Stomach (tissue), 4 donors: ENCODE measurements around the gene TC2N.

Experiments used
- EP300 ChIP-seq: sonication (generic); formaldehyde crosslinking; IDR thresholded peaks from one replicate; pipeline ENCODE4 v1.6.1; 2017; ENCODE audit warnings: antibody characterized with exemption
- POLR2A ChIP-seq, 4 donors: fragments of 450-650 bp; IDR thresholded peaks; one replicate each; pipeline ENCODE4 v1.6.1; 2016; ENCODE audit warnings: antibody characterized with exemption in 4 of 4, control low read depth in 2 of 4, mild to moderate bottlenecking in 1 of 4, moderate library complexity in 1 of 4
- POLR2AphosphoS5 ChIP-seq, 3 donors: sonication (generic); formaldehyde crosslinking; IDR thresholded peaks; one replicate each; pipeline ENCODE4 v1.6.1; 2016; ENCODE audit warnings: antibody characterized with exemption in 3 of 3
- TF ChIP-seq, protein P1 (sequence below), 7 experiments: fragments of 450-650 bp in 4 of 7; fragments of 200-600 bp in 3 of 7; sonication (generic) in 3 of 7; IDR thresholded peaks; one replicate each; pipeline ENCODE4 v1.5.1; 2016 to 2019; ENCODE audit warnings: antibody characterized with exemption in 7 of 7, control low read depth in 2 of 7, mild to moderate bottlenecking in 1 of 7

DNA sequence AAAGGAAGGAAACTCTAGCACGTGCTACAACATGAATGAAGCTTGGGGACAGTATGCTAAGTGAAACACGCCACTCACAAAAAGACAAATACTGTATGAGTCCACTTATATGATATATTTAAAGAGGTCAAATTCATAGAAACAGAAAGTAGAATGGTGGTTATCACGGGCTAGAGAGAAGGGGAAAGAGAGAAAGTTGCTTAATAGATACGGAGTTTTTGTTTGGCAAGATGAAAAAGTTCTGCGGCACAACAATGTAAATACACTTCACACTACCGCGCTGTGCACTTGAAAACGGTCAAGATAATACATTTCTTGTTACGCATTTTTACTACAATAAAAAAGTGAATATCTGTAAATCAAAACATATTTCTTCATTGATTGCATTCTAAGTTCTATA, 42.9 kb upstream of the TC2N start:
- TF ChIP-seq, protein P1, sequence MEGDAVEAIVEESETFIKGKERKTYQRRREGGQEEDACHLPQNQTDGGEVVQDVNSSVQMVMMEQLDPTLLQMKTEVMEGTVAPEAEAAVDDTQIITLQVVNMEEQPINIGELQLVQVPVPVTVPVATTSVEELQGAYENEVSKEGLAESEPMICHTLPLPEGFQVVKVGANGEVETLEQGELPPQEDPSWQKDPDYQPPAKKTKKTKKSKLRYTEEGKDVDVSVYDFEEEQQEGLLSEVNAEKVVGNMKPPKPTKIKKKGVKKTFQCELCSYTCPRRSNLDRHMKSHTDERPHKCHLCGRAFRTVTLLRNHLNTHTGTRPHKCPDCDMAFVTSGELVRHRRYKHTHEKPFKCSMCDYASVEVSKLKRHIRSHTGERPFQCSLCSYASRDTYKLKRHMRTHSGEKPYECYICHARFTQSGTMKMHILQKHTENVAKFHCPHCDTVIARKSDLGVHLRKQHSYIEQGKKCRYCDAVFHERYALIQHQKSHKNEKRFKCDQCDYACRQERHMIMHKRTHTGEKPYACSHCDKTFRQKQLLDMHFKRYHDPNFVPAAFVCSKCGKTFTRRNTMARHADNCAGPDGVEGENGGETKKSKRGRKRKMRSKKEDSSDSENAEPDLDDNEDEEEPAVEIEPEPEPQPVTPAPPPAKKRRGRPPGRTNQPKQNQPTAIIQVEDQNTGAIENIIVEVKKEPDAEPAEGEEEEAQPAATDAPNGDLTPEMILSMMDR (IDR thresholded peaks at IDR 0.05): no peak
- TF ChIP-seq POLR2A (IDR thresholded peaks at IDR 0.05) (no peak), EP300 (no peak), POLR2AphosphoS5 (IDR thresholded peaks at IDR 0.05) (no peak)
